Prostate gland (tissue), 2 donors: ENCODE results near the gene PPP2R1A.

ENCODE experiments used
- POLR2A ChIP-seq: fragments of 450-650 bp; IDR thresholded peaks from one replicate; pipeline ENCODE4 v1.6.1; 2016; ENCODE audit warnings: antibody characterized with exemption, mild to moderate bottlenecking
- TF ChIP-seq, protein P1 (sequence below), 4 experiments: fragments of 200-600 bp in 2 of 4; fragments of 450-650 bp in 2 of 4; sonication (generic) in 2 of 4; IDR thresholded peaks; 1 replicate in 3 of 4; 2 replicates in 1 of 4; pipeline ENCODE4 v1.5.1; 2016 to 2019; ENCODE audit warnings: antibody characterized with exemption in 4 of 4, mild to moderate bottlenecking in 2 of 4, moderate library complexity in 2 of 4

DNA sequence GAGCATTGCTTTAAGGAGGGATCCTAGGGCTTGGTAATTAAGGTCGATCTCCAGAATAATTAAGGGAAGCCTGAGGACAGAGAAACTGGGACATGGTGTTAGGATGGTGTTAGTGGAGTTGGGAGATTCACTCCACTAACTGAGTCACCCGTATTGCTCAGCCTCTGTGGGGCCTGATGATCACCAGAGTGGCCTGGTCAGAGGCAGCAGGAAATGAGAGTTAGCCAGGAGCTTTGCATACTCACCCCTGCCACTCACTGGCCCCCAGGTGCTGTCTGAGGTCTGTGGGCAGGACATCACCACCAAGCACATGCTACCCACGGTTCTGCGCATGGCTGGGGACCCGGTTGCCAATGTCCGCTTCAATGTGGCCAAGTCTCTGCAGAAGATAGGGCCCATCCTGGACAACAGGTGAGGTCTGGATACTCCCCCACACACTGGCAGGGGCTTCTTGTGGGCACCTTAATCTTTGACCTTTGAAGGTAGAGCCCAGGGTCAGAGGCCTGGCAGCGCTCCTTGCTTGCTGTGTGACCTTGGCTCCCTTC is 32.1 kb downstream of the PPP2R1A start:
- TF ChIP-seq, protein P1, sequence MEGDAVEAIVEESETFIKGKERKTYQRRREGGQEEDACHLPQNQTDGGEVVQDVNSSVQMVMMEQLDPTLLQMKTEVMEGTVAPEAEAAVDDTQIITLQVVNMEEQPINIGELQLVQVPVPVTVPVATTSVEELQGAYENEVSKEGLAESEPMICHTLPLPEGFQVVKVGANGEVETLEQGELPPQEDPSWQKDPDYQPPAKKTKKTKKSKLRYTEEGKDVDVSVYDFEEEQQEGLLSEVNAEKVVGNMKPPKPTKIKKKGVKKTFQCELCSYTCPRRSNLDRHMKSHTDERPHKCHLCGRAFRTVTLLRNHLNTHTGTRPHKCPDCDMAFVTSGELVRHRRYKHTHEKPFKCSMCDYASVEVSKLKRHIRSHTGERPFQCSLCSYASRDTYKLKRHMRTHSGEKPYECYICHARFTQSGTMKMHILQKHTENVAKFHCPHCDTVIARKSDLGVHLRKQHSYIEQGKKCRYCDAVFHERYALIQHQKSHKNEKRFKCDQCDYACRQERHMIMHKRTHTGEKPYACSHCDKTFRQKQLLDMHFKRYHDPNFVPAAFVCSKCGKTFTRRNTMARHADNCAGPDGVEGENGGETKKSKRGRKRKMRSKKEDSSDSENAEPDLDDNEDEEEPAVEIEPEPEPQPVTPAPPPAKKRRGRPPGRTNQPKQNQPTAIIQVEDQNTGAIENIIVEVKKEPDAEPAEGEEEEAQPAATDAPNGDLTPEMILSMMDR (IDR thresholded peaks at IDR 0.05): no peak
- TF ChIP-seq POLR2A: no peak
